ENCODE measurements around the gene UBE2R2. TPM values are rescaled to one million over a fixed set of nuclear protein-coding genes. Genes with fewer than 3 reads are reported as not detected.
"Not testable (repeated sequence)": the region's sequence is repeated elsewhere in the genome, so short reads cannot be mapped to it uniquely, and the experiment has no call there.

Gene UBE2R2
- total RNA-seq, 2 donors from 2014 or later = 66.4 to 74.4 TPM

GRCh38 chr9:33786681-33787080, 30.3 kb upstream of the UBE2R2 start:
- Histone ChIP-seq H3K4me1 (ENCODE audit: control insufficient read depth, insufficient read depth, low read length) (no peaks in the 10 kb centered on the region), H3K27me3 (ENCODE audit: control insufficient read depth, insufficient read depth, low read length, poor library complexity, severe bottlenecking) (peaks cover 21% of the 10 kb centered on the region), H3K9me3 (ENCODE audit: control insufficient read depth, low read length) (no peaks in the 10 kb centered on the region), H3K36me3 (ENCODE audit: control insufficient read depth, insufficient read depth, low read length) (no peaks in the 10 kb centered on the region), H3K27ac (ENCODE audit: low read depth, low read length) (no peak overlapping the region), H3K4me3 (ENCODE audit: low read length) (no peak overlapping the region), H3K9ac (ENCODE audit: extremely low read depth, low read length, poor library complexity, severe bottlenecking) (no peak overlapping the region)
- Mint-ChIP-seq H3K27ac (no peak overlapping the region), H3K36me3 (ENCODE audit: low read depth) (no peaks in the 10 kb centered on the region), H3K27me3 (ENCODE audit: insufficient read depth) (peaks cover 8% of the 10 kb centered on the region), H3K4me3 (no peak overlapping the region), H3K4me1 (peaks cover under 1% of the 10 kb centered on the region), H3K9me3 (no peaks in the 10 kb centered on the region)
- no peak for TF ChIP-seq CTCF (conservative IDR thresholded peaks at IDR 0.05)
- DNase-seq = no peak
- WGBS, 2 experiments (ENCODE audit: insufficient coverage in 1 of 2, insufficient read length in 1 of 2) = 87 to 100% methylated on average over 2 of the region's 2 CpGs

- H3K9me3 Mint-ChIP-seq = no peaks in the 10 kb centered on the region
- H3K27me3 Mint-ChIP-seq (ENCODE audit: insufficient read depth) = peaks cover 9% of the 10 kb centered on the region
- no peaks in the 10 kb centered on the region for H3K4me1 ChIP-seq (ENCODE audit: control insufficient read depth, insufficient read depth, low read length)
- H3K27ac ChIP-seq (ENCODE audit: low read depth, low read length) = no peak overlapping the region
- H3K27me3 ChIP-seq (ENCODE audit: control insufficient read depth, insufficient read depth, low read length, poor library complexity, severe bottlenecking) = peaks cover 26% of the 10 kb centered on the region
- no peaks in the 10 kb centered on the region for H3K36me3 ChIP-seq (ENCODE audit: control insufficient read depth, insufficient read depth, low read length)
- no peaks in the 10 kb centered on the region for H3K36me3 Mint-ChIP-seq (ENCODE audit: low read depth)
- H3K4me3 Mint-ChIP-seq = no peak overlapping the region
- TF ChIP-seq CTCF (conservative IDR thresholded peaks at IDR 0.05) = peak; percentile 36
- no peak overlapping the region for H3K9ac ChIP-seq (ENCODE audit: extremely low read depth, low read length, poor library complexity, severe bottlenecking)
- no peaks in the 10 kb centered on the region for H3K9me3 ChIP-seq (ENCODE audit: control insufficient read depth, low read length)
- WGBS, 2 experiments (ENCODE audit: insufficient coverage in 1 of 2, insufficient read length in 1 of 2) = 59% methylated on average over 1 of the region's 1 CpG; no CpG with 5 or more reads in 1 of the 2 experiments
- no peak overlapping the region for H3K4me3 ChIP-seq (ENCODE audit: low read length)
- no peak overlapping the region for H3K27ac Mint-ChIP-seq
- H3K4me1 Mint-ChIP-seq = peaks cover 7% of the 10 kb centered on the region
- no peak for DNase-seq
Observed at GRCh38 chr9:33787839-33788238, 29.1 kb upstream of the UBE2R2 start.

DNA sequence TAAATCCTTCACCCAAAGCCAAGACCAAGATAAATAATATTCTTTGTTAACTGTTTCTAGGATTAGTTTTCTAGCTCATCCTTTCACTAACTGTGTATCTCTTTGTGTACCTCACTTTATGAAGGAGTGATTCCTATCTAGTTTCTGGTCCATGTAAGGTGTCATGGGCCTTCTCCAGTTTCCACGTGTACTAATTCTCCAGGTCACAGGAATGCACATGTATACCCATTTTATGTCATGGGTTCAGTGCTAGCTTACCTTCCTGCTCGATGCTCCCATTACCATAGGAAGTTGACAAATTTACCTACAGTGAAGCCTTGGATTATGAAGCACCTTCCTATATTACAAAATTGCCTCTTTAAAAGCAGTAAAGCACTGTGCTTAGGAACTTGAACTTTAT, 27.5 kb upstream of the UBE2R2 start:
- H3K9me3 ChIP-seq (ENCODE audit: control insufficient read depth, low read length); H3K4me3 ChIP-seq (ENCODE audit: low read length); H3K27ac ChIP-seq (ENCODE audit: low read depth, low read length); H3K27ac Mint-ChIP-seq; DNase-seq; H3K36me3 ChIP-seq (ENCODE audit: control insufficient read depth, insufficient read depth, low read length); H3K9me3 Mint-ChIP-seq; H3K4me1 Mint-ChIP-seq; H3K4me1 ChIP-seq (ENCODE audit: control insufficient read depth, insufficient read depth, low read length); H3K4me3 Mint-ChIP-seq; H3K36me3 Mint-ChIP-seq (ENCODE audit: low read depth); H3K9ac ChIP-seq (ENCODE audit: extremely low read depth, low read length, poor library complexity, severe bottlenecking): not testable (repeated sequence)
- WGBS, 2 experiments (ENCODE audit: insufficient coverage in 1 of 2, insufficient read length in 1 of 2) = 91 to 100% methylated on average over 2 of the region's 2 CpGs
- peaks cover 25% of the 10 kb centered on the region for H3K27me3 Mint-ChIP-seq (ENCODE audit: insufficient read depth)
- H3K27me3 ChIP-seq (ENCODE audit: control insufficient read depth, insufficient read depth, low read length, poor library complexity, severe bottlenecking) = peaks cover 42% of the 10 kb centered on the region

DNA sequence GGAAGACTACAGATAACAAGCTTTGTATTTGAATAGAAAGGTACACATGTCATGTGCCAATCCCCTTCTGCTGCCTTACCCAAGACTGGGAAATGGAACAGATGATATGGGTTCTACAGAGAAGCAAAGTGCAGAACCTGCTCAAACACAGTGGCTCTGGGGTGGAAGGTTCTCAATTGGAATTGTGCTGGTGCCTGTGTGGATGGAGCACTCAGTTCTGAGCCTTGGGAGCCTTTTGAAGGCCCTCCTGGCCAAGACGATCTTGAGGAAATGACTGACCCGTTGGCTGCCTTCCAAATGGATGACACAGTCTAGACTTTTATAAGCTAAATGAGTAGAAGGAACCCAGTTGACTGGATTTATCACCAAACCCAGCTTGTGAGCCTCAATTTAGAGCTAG, 25.8 kb upstream of the UBE2R2 start:
- no peaks in the 10 kb centered on the region for H3K9me3 Mint-ChIP-seq
- Histone ChIP-seq H3K9me3 (ENCODE audit: control insufficient read depth, low read length) (no peaks in the 10 kb centered on the region), H3K27ac (ENCODE audit: low read depth, low read length) (no peak overlapping the region), H3K27me3 (ENCODE audit: control insufficient read depth, insufficient read depth, low read length, poor library complexity, severe bottlenecking) (peaks cover 49% of the 10 kb centered on the region), H3K9ac (ENCODE audit: extremely low read depth, low read length, poor library complexity, severe bottlenecking) (no peak overlapping the region), H3K4me1 (ENCODE audit: control insufficient read depth, insufficient read depth, low read length) (no peaks in the 10 kb centered on the region), H3K4me3 (ENCODE audit: low read length) (no peak overlapping the region), H3K36me3 (ENCODE audit: control insufficient read depth, insufficient read depth, low read length) (no peaks in the 10 kb centered on the region)
- WGBS, 2 experiments (ENCODE audit: insufficient coverage in 1 of 2, insufficient read length in 1 of 2) = 88% methylated on average over 2 of the region's 2 CpGs; no CpG with 5 or more reads in 1 of the 2 experiments
- no peak overlapping the region for H3K4me3 Mint-ChIP-seq
- peaks cover 16% of the 10 kb centered on the region for H3K4me1 Mint-ChIP-seq
- H3K27me3 Mint-ChIP-seq (ENCODE audit: insufficient read depth) = peaks cover 27% of the 10 kb centered on the region
- H3K36me3 Mint-ChIP-seq (ENCODE audit: low read depth) = no peaks in the 10 kb centered on the region
- DNase-seq = no peak
- TF ChIP-seq CTCF (conservative IDR thresholded peaks at IDR 0.05) = no peak
- no peak overlapping the region for H3K27ac Mint-ChIP-seq

- H3K9ac ChIP-seq (ENCODE audit: extremely low read depth, low read length, poor library complexity, severe bottlenecking); H3K4me3 Mint-ChIP-seq; H3K4me3 ChIP-seq (ENCODE audit: low read length); H3K9me3 Mint-ChIP-seq; H3K27ac Mint-ChIP-seq; H3K36me3 ChIP-seq (ENCODE audit: control insufficient read depth, insufficient read depth, low read length); H3K36me3 Mint-ChIP-seq (ENCODE audit: low read depth); H3K9me3 ChIP-seq (ENCODE audit: control insufficient read depth, low read length); H3K27ac ChIP-seq (ENCODE audit: low read depth, low read length); DNase-seq; H3K4me1 ChIP-seq (ENCODE audit: control insufficient read depth, insufficient read depth, low read length): not testable (repeated sequence)
- peaks cover 16% of the 10 kb centered on the region for H3K4me1 Mint-ChIP-seq
- peaks cover 37% of the 10 kb centered on the region for H3K27me3 Mint-ChIP-seq (ENCODE audit: insufficient read depth)
- peaks cover 27% of the 10 kb centered on the region for H3K27me3 ChIP-seq (ENCODE audit: control insufficient read depth, insufficient read depth, low read length, poor library complexity, severe bottlenecking)
- WGBS, 2 experiments (ENCODE audit: insufficient coverage in 1 of 2, insufficient read length in 1 of 2) = 89 to 97% methylated on average over 1 of the region's 1 CpG
Observed at GRCh38 chr9:33793496-33793895, 23.5 kb upstream of the UBE2R2 start.
